Cerebellar cortex (tissue), 1 donor: ENCODE data around the gene MBD2.

Experiments
- DNase-seq: peaks from one replicate; pipeline ENCODE4 v3.0.0-alpha.2; 2015; ENCODE audit warnings: low spot score

MBD2 gene

GRCh38 chr18:54102123-54102522 lies 122.3 kb downstream of the MBD2 start:
- no peak for DNase-seq
